Esophagus muscularis mucosa (tissue), 4 donors: Measurements from ENCODE around the gene CDC20B. TPM values are rescaled to one million over a fixed set of nuclear protein-coding genes. Genes with fewer than 3 reads are reported as not detected.

Experiments
- DNase-seq: peaks from one replicate; pipeline ENCODE4 v3.0.0-alpha.2; 2017; ENCODE audit errors: extremely low spot score
- H3K27ac ChIP-seq, 4 donors: fragments of 200-600 bp; sonication (generic); replicated peaks in 1 of 4; 1 replicate in 3 of 4; 2 replicates in 1 of 4; pipeline ENCODE4 v1.5.1; 2016 to 2019; ENCODE audit warnings: mild to moderate bottlenecking in 1 of 4
- H3K27me3 ChIP-seq, 4 donors: fragments of 200-600 bp; sonication (generic); one replicate each; pipeline versions ENCODE4 v1.5.1 to v1.6.0; 2016 to 2019
- H3K36me3 ChIP-seq, 4 donors: fragments of 200-600 bp; sonication (generic); one replicate each; pipeline ENCODE4 v1.5.1; 2016 to 2019
- H3K4me1 ChIP-seq, 4 donors: fragments of 200-600 bp; sonication (generic); one replicate each; pipeline ENCODE4 v1.5.1; 2016 to 2019
- H3K4me3 ChIP-seq, 4 donors: fragments of 200-600 bp; sonication (generic); 1 replicate in 2 of 4; 2 replicates in 2 of 4; pipeline ENCODE4 v1.5.1; 2016 to 2019; ENCODE audit warnings: mild to moderate bottlenecking in 4 of 4, moderate library complexity in 1 of 4
- H3K9me3 ChIP-seq, 4 donors: fragments of 200-600 bp; sonication (generic); 1 replicate in 3 of 4; 2 replicates in 1 of 4; pipeline ENCODE4 v1.5.1; 2016 to 2019
- CTCF ChIP-seq, 3 experiments: fragments of 200-600 bp in 2 of 3; fragments of 450-650 bp in 1 of 3; sonication (generic) in 2 of 3; IDR thresholded peaks; one replicate each; pipeline ENCODE4 v1.5.1; 2017 to 2019; ENCODE audit warnings: antibody characterized with exemption in 3 of 3, mild to moderate bottlenecking in 2 of 3, moderate library complexity in 1 of 3
- EP300 ChIP-seq: sonication (generic); formaldehyde crosslinking; IDR thresholded peaks from one replicate; pipeline ENCODE4 v1.6.1; 2017; ENCODE audit warnings: antibody characterized with exemption
- POLR2A ChIP-seq: fragments of 450-650 bp; IDR thresholded peaks from one replicate; pipeline ENCODE4 v1.6.1; 2017; ENCODE audit warnings: antibody characterized with exemption, moderate library complexity, mild to moderate bottlenecking, low read depth
- POLR2AphosphoS5 ChIP-seq, 2 donors: sonication (generic); formaldehyde crosslinking; IDR thresholded peaks; one replicate each; pipeline ENCODE4 v1.6.1; 2017; ENCODE audit warnings: antibody characterized with exemption in 2 of 2
- WGBS: methylation state at CpG from one replicate; pipeline ENCODE4 v1.1.5; 2018; 5-methylcytosine and 5-hydroxymethylcytosine counted together
- intact Hi-C: fragments of 100-400 bp; cut with DNase I; formaldehyde crosslinking; loops from one replicate; pipeline ENCODE4 v1.15.1; 2023
- total RNA-seq, 4 donors: library from RNA; depleted of rRNA; stranded (reverse); fragments of >200 nt; gene quantifications; one replicate each; pipeline versions ENCODE4 v1.1.0 to v1.2.1, GENCODE V29; 2016

CDC20B gene
- total RNA-seq, 4 donors from 2014 or later = not detected

DNA sequence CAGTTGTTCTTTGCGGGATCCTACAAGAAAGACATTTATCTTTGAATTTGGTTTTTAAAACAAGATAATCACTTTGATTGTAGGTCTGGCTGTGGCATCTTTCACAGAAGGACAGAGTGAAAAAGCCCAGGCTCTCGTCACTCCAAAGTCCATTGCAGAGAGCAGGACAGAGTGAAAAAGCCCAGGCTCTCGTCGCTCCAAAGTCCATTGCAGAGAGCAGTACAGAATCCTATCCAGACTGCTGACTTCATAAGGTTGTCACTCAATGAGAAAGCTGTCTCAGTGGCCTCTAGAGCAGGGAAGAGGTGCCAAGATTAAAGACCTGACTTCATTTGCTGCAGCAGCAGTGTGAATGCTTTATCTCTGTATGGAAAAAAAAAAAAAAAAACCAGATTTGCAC, 29.4 kb downstream of the CDC20B start:
- no peaks in the 10 kb centered on the region for H3K36me3 ChIP-seq
- intact Hi-C loops = no loop called here
- peak; percentile 8 for DNase-seq
- peaks cover 0 to 4% (median 0%) of the 10 kb centered on the region in 4 donors for H3K4me1 ChIP-seq
- WGBS = 50% methylated on average over 4 of the region's 4 CpGs
- H3K4me3 ChIP-seq = no peak overlapping the region
- peaks cover 0 to 6% (median 3%) of the 10 kb centered on the region in 4 donors for H3K27me3 ChIP-seq
- no peak for TF ChIP-seq POLR2AphosphoS5 (IDR thresholded peaks at IDR 0.05)
- no peak for TF ChIP-seq POLR2A
- TF ChIP-seq CTCF (IDR thresholded peaks at IDR 0.05) = no peak
- TF ChIP-seq EP300 = no peak
- no peak overlapping the region for H3K27ac ChIP-seq
- H3K9me3 ChIP-seq = no peaks in the 10 kb centered on the region

GRCh38 chr5:55141945-55142690, 30.9 kb downstream of the CDC20B start:
- H3K4me3 ChIP-seq = no peak overlapping the region
- H3K27ac ChIP-seq = no peak overlapping the region
- H3K27me3 ChIP-seq = peaks cover 0 to 6% (median 2%) of the 10 kb centered on the region in 4 donors
- WGBS = 91% methylated on average over 9 of the region's 9 CpGs
- no peaks in the 10 kb centered on the region for H3K9me3 ChIP-seq
- peak; percentile 83 for DNase-seq
- TF ChIP-seq EP300 (no peak), POLR2A (no peak), CTCF (IDR thresholded peaks at IDR 0.05) (no peak), POLR2AphosphoS5 (IDR thresholded peaks at IDR 0.05) (no peak)
- intact Hi-C loops = no loop called here
- H3K4me1 ChIP-seq = peaks cover 0 to 4% (median 0%) of the 10 kb centered on the region in 4 donors
- no peaks in the 10 kb centered on the region for H3K36me3 ChIP-seq

- TF ChIP-seq CTCF (IDR thresholded peaks at IDR 0.05) (no peak), POLR2AphosphoS5 (IDR thresholded peaks at IDR 0.05) (no peak), POLR2A (no peak), EP300 (no peak)
- Histone ChIP-seq H3K9me3 (no peaks in the 10 kb centered on the region), H3K27me3 (peaks cover 0 to 4% (median under 1%) of the 10 kb centered on the region in 4 donors), H3K27ac (no peak overlapping the region), H3K36me3 (no peaks in the 10 kb centered on the region), H3K4me1 (no peaks in the 10 kb centered on the region), H3K4me3 (no peak overlapping the region)
- intact Hi-C loops = no loop called here
- peak; percentile 60 for DNase-seq
- 47% methylated on average over 9 of the region's 9 CpGs for WGBS
Observed at GRCh38 chr5:55140908-55141665, 31.9 kb downstream of the CDC20B start.

DNA sequence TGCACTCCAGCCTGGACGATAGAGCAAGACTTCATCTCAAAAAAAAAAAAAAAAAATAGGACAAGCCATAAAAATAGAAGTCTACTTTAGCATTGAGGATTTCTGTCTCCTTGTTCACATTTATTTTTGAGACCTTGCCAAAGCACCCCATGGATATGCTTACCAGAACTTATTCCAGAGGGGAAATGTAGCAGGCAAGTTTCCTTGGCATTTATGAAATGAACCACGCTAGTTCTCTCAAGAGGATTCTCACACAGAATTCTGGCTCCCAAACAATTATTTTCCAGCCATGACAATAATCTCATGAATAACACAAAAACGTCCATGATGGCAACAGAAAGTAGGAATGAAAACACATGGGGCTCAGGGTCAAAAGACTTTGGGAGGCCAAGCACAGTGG, 36.5 kb downstream of the CDC20B start:
- H3K27ac ChIP-seq = no peak overlapping the region
- intact Hi-C loops = no loop called here
- no peaks in the 10 kb centered on the region for H3K9me3 ChIP-seq
- no peaks in the 10 kb centered on the region for H3K4me1 ChIP-seq
- H3K36me3 ChIP-seq = no peaks in the 10 kb centered on the region
- DNase-seq = no peak
- WGBS = 57% methylated on average over 3 of the region's 3 CpGs
- TF ChIP-seq POLR2A (no peak), EP300 (no peak), POLR2AphosphoS5 (IDR thresholded peaks at IDR 0.05) (no peak), CTCF (IDR thresholded peaks at IDR 0.05) (no peak)
- H3K4me3 ChIP-seq = no peak overlapping the region
- no peaks in the 10 kb centered on the region for H3K27me3 ChIP-seq
